Upper lobe of right lung (tissue), 1 donor: ENCODE measurements around the gene AMOTL2. TPM values are rescaled to one million over a fixed set of nuclear protein-coding genes. Genes with fewer than 3 reads are reported as not detected.

ENCODE experiments used
- ATAC-seq: fragments of 200-7000 bp; cut with Tn5 transposase; one replicate; pipeline ENCODE4 v1.9.1; 2020; ENCODE audit warnings: mild to moderate bottlenecking, moderate library complexity
- DNase-seq: peaks from one replicate; pipeline ENCODE4 v3.0.0-alpha.2; 2020
- H3K27ac ChIP-seq: fragments of 200-600 bp; one replicate; pipeline ENCODE4 v1.8.0; 2022
- H3K27me3 ChIP-seq: fragments of 200-600 bp; one replicate; pipeline ENCODE4 v1.8.0; 2022; ENCODE audit warnings: mild to moderate bottlenecking
- H3K36me3 ChIP-seq: fragments of 200-600 bp; one replicate; pipeline ENCODE4 v1.8.0; 2022
- H3K4me1 ChIP-seq: fragments of 200-600 bp; one replicate; pipeline ENCODE4 v1.8.0; 2022
- H3K4me3 ChIP-seq: fragments of 200-600 bp; one replicate; pipeline ENCODE4 v1.8.0; 2022; ENCODE audit warnings: mild to moderate bottlenecking
- H3K9me3 ChIP-seq: fragments of 200-600 bp; one replicate; pipeline ENCODE4 v1.8.0; 2022
- CTCF ChIP-seq: fragments of 200-600 bp; IDR thresholded peaks from one replicate; pipeline ENCODE4 v1.8.0; 2022; ENCODE audit warnings: antibody characterized with exemption
- intact Hi-C: fragments of 100-400 bp; cut with DNase I; formaldehyde crosslinking; loops from one replicate; pipeline ENCODE4 v1.11.0; 2022
- microRNA-seq: library from miRNA; unstranded; fragments of <30 nt; microRNA quantifications from one replicate; pipeline ENCODE4 v1.2.0, GENCODE V29; 2020; ENCODE audit warnings: borderline microRNAs expressed
- total RNA-seq: library from RNA; stranded (reverse); fragmentation: NEBNext Ultra II Directional; extraction: Animal tissue kit (Norgen Biotek cat#: 25700); gene quantifications from one replicate; pipeline ENCODE4 v1.2.1, GENCODE V29; 2021
- donor health status: DM: no; HTN: yes; CAD: no; lungs with severe emphysema.

AMOTL2 gene
- total RNA-seq, 1 donor from 2014 or later, result 119 TPM

GRCh38 chr3:134308350-134308891 is 65.8 kb downstream of the AMOTL2 start:
- peak overlapping the region; percentile 77 for H3K27ac ChIP-seq
- H3K4me1 ChIP-seq, result peaks cover 44% of the 10 kb centered on the region
- intact Hi-C loops, result no loop called here
- no peaks in the 10 kb centered on the region for H3K9me3 ChIP-seq
- H3K4me3 ChIP-seq, result no peak overlapping the region
- DNase-seq (peak; percentile 84), ATAC-seq (peak; percentile 84)
- H3K36me3 ChIP-seq, result no peaks in the 10 kb centered on the region
- TF ChIP-seq CTCF, result peak; percentile 99
- no peaks in the 10 kb centered on the region for H3K27me3 ChIP-seq

GRCh38 chr3:134307425-134307824 is 66.8 kb downstream of the AMOTL2 start:
- Histone ChIP-seq H3K36me3 (no peaks in the 10 kb centered on the region), H3K4me3 (no peak overlapping the region), H3K27me3 (no peaks in the 10 kb centered on the region), H3K27ac (no peak overlapping the region), H3K9me3 (no peaks in the 10 kb centered on the region), H3K4me1 (peaks cover 37% of the 10 kb centered on the region)
- intact Hi-C loops, result no loop called here
- DNase-seq (no peak), ATAC-seq (no peak)
- no peak for TF ChIP-seq CTCF

- H3K4me3 ChIP-seq, result no peak overlapping the region
- H3K27ac ChIP-seq, result no peak overlapping the region
- H3K9me3 ChIP-seq, result no peaks in the 10 kb centered on the region
- intact Hi-C loops, result no loop called here
- ATAC-seq, result no peak
- DNase-seq, result no peak
- no peaks in the 10 kb centered on the region for H3K36me3 ChIP-seq
- no peak for TF ChIP-seq CTCF
- H3K27me3 ChIP-seq, result no peaks in the 10 kb centered on the region
- H3K4me1 ChIP-seq, result peaks cover 28% of the 10 kb centered on the region
Measured at GRCh38 chr3:134306320-134306719, 67.9 kb downstream of the AMOTL2 start.

Small RNA genes within 50 kb of the gene (microRNA-seq; reads per million reads assigned to microRNA genes)
- gene MIR6827, result 0.83 reads per million

Other genes with a start within 250 kb of the AMOTL2 start
- gene RYK, start 123.6 kb downstream of the AMOTL2 start, total RNA-seq, result 56.6 TPM
- 58.1 TPM for gene ANAPC13, start 111.5 kb upstream of the AMOTL2 start, total RNA-seq
- gene CEP63, start 111.6 kb upstream of the AMOTL2 start, total RNA-seq, result 22.1 TPM